ENCODE measurements around the gene RAB5B.

GRCh38 chr12:55991110-55991509, 17.2 kb downstream of the RAB5B start:
- TF ChIP-seq TCF7L2 (IDR thresholded peaks at IDR 0.05; ENCODE audit: borderline replicate concordance, low read depth, low read length) (no peak), CTCF (tag by site-specific recombination; IDR thresholded peaks at IDR 0.05) (no peak), KLF10 (tag by site-specific recombination; IDR thresholded peaks at IDR 0.05) (no peak), ZFP41 (tag by site-specific recombination; IDR thresholded peaks at IDR 0.05; ENCODE audit: borderline replicate concordance) (no peak), ZNF292 (tag by site-specific recombination; IDR thresholded peaks at IDR 0.05; ENCODE audit: borderline replicate concordance, low read depth) (no peak), ZSCAN5A (tag by site-specific recombination; IDR thresholded peaks at IDR 0.05) (no peak)
